GM19193 (cell line): ENCODE data around the gene RNF144B.

ENCODE experiments used
- POLR2A ChIP-seq: IDR thresholded peaks from 4 replicates; pipeline ENCODE4 v1.6.1; 2011; ENCODE audit not compliant: insufficient read depth, insufficient read length; ENCODE audit errors: extremely low read depth

RNF144B gene

DNA sequence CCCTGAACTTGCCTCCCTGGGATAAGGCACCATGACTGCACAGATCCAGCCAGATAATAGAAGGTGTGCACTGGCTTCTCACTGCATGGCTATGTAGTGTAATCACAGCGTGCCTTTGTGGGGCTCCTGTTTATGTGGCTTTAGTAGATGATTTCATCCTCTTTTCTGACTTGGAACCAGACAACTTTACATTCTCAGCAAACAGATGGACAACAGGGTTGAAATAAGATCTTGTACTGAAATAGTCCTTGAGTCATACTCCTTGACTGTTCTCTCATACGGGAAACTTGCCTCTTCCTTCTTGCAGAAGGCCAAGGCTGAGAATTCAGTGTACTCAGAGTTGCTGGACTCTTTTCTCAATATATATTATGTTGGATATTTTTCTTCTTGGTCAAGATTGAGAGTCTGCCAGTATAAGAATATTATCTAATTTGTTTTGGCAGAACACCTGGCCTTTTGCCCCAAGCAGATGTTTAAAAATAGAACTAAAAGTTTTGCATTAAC, 25.0 kb upstream of the RNF144B start:
- TF ChIP-seq POLR2A: no peak

DNA sequence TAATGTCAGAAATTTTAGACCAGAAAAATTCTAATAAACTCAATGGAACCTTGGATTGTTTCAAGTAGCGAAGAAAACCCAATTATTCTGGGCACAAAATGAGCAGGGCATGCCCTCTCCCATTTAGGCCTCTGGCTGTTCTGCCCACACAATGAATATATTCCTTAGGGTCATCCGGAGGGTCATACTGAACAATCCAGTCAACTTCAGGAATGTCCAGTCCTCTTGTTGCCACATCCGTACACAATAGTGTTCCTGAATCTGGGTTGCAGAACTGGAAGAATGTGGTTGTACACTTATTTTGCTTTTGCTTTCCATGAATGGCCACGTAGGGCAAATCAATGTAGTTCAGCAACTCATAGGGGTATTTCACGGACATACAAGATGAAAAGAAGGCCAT, 23.4 kb upstream of the RNF144B start:
- no peak for TF ChIP-seq POLR2A

DNA sequence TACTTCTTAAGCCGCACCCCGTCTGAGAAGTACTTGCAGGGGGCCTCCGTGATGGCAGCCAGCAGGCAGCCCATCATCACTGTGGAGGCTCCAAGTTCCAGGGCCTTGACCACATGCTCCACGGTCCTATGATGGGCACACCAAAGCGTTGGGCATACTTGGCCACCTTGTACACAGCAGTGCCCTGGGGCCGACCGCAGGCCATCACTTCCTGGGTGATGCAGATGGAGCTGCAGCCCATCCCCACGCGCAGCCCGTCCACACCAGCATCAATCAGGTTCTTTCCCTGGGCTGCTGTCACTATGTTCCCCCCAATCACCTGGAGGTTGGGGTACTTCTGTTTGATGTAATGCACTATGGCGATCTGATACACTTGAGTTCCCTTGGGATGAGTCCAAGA, 19.8 kb upstream of the RNF144B start:
- no peak for TF ChIP-seq POLR2A

DNA sequence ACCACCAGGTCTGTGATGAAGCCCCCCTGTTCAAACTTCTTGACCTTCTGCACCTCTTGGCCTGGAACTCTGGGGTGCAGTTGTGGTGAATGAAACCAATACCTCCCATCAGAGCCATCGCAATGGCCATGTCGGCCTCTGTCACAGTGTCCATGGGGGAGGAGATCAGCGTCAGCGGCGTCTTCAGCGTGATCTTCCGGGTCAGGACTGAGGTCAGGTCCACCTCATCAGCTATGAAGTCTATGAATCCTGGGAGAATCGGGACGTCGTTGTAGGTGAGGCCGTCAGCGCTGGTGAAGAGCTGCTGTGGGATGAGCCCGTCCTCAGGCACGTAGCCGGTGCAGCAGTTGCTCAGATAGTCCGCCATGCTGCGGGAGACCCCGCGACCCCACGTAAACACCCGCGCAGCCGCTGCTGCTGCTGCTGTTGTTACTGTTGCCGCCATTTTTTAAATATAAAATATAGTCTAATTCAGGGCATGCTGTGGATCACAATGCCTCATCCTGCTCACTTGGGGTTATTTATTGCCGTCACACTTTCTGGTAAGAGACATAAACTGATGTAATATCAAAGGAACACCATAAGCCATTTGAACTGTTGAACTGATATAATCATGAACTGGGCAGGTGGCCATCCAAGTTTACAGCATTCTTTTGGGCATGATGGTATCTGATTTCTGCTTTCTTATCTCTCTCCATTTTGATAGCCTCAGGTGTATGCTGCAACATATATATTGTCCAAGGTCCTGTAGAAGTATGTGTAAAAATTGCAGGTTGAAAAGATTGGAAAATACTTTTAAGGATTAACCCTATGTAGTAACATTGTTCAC, 18.7 kb upstream of the RNF144B start:
- no peak for TF ChIP-seq POLR2A

DNA sequence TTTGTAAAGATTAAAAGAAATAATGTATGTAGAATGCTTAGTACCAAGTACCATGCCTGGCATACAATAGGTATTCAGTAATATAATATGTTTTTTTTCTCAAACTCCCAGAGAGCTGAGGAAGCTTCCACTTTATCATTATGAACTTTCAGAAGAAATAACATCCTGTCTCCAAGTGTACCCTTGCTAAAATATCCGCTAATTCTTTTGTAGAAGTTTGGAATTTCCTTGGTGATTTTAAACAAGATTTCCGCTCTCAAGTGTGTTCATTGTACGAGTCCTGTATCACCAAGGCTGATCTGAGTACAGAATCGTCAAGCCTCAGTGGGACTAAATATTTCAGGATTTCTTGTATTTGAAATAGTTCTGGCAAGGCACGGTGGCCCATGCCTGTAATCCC, 16.1 kb upstream of the RNF144B start:
- TF ChIP-seq POLR2A: no peak

DNA sequence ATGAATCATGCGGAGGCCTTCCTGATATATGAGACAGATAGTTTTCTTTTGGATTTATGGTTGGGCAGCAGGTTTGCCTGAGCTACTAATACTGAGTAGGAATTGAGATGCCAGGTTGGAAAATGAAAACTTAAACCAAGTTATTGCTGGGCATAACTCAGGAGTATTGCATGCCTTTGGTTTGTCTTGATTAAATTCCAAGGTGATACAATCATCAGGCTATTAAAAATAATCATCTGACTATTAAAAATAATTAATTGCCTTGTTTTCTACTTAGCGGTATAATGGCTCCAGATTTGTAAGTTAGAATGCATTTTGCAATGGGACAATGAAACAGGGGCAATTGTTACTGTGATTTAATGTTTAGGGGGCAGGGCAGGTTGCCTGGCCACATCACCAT, 15.5 kb upstream of the RNF144B start:
- TF ChIP-seq POLR2A: no peak

DNA sequence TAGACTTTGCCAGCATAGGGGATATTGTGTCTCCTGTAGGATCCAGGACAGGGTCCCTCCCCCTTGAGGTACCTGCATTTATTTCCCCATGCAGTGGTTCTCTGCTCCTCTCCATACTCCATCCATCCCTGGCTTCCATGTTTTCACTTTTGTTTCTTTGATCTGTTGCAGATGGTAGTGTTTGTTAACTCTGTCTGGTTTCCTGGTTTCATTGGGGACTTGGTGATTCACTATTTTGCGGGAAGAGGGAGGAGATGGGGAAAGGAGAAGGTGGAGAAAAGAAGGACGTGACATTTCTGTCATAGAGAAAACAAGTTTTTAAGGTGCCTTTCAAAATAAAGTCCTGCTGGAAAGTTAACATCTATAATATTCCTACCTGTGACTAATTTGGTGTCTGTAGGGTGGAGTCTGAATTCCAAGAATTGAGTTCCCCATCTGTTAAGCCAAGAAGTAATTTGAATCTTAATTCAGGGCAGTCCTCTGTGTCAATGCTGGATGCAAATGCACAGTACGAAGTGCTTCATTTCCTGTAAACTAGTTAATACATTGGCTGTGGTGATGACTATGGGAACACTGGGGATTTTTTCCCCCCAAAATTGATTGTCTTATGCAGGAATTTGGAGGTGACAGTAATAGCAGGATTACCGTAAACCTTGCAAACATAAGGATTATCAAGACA, 6.9 kb upstream of the RNF144B start:
- no peak for TF ChIP-seq POLR2A

DNA sequence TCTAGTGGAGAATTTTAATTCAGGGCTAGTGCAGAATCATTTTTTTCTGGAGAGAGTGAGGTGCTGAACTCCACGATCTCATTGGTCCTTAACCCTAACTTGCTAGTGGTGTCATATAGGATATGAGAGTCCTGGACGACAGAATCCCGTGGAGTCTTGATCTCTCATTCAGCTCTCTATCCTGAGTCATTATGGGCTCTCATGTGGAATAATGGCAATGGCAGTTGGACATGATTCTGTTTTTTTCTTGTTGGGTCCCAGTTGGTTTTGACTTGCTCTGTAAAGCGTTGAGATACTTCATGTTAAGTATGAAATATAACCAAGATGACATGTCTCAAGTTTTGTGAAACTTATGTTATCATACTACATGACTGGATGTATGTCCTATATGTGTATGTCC, 6.3 kb upstream of the RNF144B start:
- no peak for TF ChIP-seq POLR2A

DNA sequence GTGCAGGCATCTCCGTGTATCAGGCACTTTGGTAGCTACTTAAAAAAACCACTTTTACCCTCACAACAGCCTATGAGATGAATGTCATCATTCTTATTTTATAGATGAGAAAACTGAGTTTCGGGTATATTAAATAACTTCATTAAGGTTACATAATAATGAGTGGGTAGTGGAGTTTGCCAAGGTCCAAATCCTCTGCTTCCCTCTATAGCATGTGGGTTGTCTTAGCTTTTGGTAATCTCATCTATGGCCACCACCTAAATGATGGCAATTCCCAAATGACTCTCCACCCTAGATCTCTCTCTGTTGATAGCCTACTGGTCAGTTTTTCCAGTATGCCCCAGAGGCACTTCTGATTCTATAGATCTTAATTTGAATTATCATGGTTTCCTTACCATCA, 3.7 kb upstream of the RNF144B start:
- no peak for TF ChIP-seq POLR2A

DNA sequence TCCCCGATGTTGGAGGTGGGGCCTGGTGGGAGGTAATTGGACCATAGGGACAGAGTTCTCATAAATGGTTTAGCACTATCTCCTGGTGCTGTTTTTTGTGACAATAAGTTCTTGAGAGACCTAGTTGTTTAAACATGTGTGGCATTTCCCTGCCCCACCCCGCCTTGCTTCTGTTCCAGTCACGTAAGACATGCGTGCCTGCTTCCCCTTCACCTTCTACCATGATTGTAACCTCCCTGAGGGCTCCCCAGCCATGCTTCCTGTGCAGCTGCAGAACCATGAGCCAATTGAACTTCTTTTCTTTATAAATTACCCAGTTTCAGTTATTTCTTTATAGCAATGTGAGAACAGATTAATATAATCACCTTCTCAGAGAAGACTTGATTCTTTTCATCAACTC, 2.5 kb upstream of the RNF144B start:
- no peak for TF ChIP-seq POLR2A

DNA sequence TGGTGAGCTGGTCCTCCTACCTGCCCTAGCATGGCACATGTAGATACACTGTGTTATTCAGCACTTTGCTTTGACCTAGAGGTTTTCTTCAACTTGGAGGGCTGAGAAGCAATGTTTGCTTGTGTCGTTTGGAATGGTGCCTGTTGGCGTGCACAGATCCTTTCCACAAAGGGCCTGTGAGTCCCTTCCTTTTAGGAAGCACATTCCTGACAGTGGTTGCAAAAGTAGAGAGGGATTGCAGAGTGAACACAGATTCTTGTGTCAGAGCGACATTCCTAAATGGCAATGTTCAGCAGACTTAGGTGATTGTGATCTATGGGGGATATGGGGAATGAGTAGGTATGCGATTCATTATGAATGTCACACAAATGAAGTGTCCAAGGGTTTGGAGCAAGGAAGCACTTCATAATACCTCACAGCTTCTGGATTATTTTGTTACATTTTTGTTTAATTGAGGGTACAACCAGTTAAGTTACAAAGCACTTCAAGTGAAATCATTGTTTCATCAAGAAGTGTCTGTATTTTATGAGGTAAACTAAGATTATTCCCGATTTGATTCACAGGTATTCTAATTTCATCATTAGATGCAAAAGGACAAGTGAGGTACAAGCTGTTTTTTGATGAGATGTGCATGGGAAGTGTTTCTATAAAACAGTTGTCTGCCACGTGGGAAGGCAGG, 713 bp upstream of the RNF144B start:
- no peak for TF ChIP-seq POLR2A

DNA sequence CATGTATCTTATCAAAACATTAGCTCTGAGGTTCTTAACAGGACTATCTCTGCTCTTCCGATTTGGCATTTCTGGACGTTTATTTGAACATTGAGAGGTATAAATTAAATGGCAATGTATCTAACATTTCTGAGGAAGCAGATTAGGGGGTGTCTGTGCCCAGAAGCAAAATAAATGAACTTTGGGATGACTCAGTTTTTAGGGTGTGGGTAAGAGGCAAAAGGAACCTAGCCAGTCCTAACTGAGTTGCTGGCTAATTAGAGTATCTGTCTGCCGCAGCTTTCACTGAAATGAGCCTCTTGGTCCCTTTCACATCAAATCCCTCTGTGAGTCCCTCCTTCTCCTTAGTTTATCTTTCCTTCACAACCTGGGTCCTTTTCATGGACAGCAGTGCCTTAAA, 1.1 kb downstream of the RNF144B start:
- no peak for TF ChIP-seq POLR2A

DNA sequence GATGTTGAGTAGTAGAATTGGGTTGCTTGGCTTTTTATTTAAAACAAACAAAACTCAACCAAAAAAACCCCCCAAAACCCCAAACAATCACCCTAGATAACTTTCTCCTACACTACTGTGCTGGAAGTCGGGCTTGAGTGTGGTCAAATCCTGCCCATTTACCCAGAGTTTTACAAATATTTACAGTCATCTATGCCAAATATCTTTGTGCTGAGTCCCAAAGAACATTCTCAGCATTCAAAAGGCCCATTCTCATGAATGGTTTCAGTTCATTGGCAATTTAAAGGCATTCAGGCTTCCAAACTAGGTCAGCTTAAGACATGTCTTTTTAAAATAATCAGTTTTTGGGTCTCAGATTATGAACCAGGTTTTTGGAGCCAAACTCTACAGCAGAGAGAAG, 1.8 kb downstream of the RNF144B start:
- no peak for TF ChIP-seq POLR2A

DNA sequence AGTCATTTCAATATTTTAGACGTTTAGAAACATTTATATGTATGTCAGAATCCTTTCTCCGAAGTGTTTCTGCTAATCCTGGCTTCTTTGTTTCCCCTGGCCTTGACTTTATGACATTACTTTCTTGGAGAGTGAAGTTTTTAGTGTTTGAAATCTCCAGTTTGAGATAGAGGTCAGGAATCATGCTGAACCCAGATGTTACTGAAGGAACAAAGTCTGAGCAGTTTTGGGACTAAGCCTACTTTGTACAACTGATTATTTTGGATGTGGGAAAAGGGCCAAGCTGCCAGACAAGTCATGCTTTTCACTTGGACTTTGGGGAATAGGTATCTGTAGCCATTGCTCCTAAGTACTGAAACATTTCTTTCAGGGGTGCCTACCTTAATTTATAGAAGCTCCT, 2.3 kb downstream of the RNF144B start:
- no peak for TF ChIP-seq POLR2A

DNA sequence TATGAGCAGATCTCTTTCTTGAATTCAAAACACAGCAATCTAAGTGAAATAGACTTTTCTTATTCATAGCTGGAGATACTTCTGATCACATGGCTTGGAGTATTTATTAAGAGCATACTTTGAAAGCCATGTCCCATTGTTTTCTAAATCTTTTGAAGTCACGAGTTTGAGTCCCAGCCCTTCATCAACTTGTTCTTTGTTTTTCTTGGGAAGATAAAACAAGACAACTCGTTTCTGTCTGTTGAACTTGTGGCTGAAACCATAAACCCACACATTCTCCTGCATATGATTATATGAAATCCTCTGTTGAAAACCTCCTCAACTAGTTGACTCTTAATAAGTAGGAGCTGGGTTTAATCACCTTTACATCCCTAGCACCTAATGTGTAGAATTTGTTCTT, 3.3 kb downstream of the RNF144B start:
- TF ChIP-seq POLR2A: no peak

DNA sequence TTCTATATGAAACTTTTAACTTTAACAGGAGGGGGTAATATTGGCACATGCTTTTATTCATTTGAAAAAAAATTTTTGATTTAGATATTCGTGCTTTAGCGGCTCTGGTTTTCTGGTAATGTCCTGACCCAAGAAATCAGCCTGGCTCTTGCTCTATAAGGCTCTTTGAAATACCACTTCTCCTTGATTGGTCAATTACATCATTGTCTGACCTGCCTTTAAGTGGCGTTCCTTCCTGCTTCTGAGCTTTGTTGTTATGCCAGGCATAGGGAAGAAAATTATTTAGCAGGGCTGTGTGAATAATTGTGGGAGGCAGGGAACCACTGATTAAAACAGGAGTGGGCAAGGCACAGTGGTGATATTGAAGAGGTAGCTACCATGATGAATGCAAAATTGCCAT, 3.9 kb downstream of the RNF144B start:
- TF ChIP-seq POLR2A: no peak

DNA sequence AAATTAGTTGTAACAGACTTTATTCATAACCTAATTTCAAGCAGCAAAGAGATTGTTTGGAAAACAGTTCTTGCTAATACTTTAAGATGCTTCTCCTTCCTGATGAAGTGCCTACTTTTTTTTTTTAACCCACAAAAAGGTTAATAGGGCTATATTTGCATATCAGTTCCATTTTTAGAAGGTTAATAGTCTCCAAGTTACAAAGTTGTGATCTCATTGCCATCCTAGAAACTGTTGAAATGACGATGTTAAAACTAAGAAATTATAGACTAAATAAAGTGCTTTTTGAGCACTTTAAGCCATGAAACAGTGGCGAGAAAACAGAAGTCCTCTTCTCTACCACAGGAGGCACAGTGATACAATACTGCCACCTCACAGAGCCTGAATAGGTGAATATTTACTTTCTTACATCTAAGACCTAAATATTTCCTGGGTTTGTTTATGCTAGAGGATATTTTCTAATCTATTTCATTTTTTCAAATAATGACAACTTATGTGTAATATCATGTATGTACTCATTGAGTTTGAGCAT, 5.3 kb downstream of the RNF144B start:
- no peak for TF ChIP-seq POLR2A
